Mesenchymal stem cell (in vitro differentiated cells and primary cell): ENCODE results near the gene TNS2.

Experiments used
- DNase-seq: peaks from one replicate; pipeline ENCODE4 v3.0.0-alpha.2; 2013
- H2AFZ ChIP-seq: one replicate; pipeline ENCODE4 v1.6.1; 2013; ENCODE audit warnings: low read depth, mild to moderate bottlenecking, control low read depth, inconsistent platforms, low read length, moderate library complexity
- H2AK5ac ChIP-seq: 2 replicates; pipeline ENCODE4 v1.6.1; 2013; ENCODE audit warnings: low read length, moderate library complexity, mild to moderate bottlenecking, inconsistent platforms; ENCODE audit not compliant: severe bottlenecking
- H2BK120ac ChIP-seq: one replicate; pipeline ENCODE4 v1.6.1; 2013; ENCODE audit warnings: low read depth, mild to moderate bottlenecking, inconsistent platforms, low read length, moderate library complexity
- H2BK12ac ChIP-seq, 2 experiments: one replicate each; pipeline ENCODE4 v1.6.1; 2013; ENCODE audit warnings: inconsistent platforms in 2 of 2, low read length in 2 of 2, mild to moderate bottlenecking in 2 of 2, moderate library complexity in 2 of 2, control low read depth in 1 of 2
- H2BK15ac ChIP-seq: one replicate; pipeline ENCODE4 v1.6.1; 2013; ENCODE audit warnings: mild to moderate bottlenecking, low read depth, inconsistent platforms; ENCODE audit not compliant: poor library complexity, severe bottlenecking
- H2BK5ac ChIP-seq: 2 replicates; pipeline ENCODE4 v1.6.1; 2013; ENCODE audit warnings: low read depth, mild to moderate bottlenecking, low read length, control low read depth, inconsistent platforms; ENCODE audit not compliant: poor library complexity, severe bottlenecking
- H3K14ac ChIP-seq, 2 experiments: one replicate each; pipeline ENCODE4 v1.6.1; 2013; ENCODE audit warnings: inconsistent platforms in 2 of 2, low read length in 2 of 2, control low read depth in 1 of 2, mild to moderate bottlenecking in 1 of 2, moderate library complexity in 1 of 2
- H3K18ac ChIP-seq, 2 experiments: one replicate each; pipeline ENCODE4 v1.6.1; 2013; ENCODE audit warnings: inconsistent platforms in 2 of 2, low read length in 2 of 2, control low read depth in 1 of 2, low read depth in 1 of 2, mild to moderate bottlenecking in 1 of 2
- H3K23ac ChIP-seq, 2 experiments: one replicate each; pipeline ENCODE4 v1.6.1; 2013; ENCODE audit warnings: inconsistent platforms in 2 of 2, low read length in 2 of 2, mild to moderate bottlenecking in 2 of 2, moderate library complexity in 2 of 2, control low read depth in 1 of 2
- H3K27ac ChIP-seq: 2 replicates; pipeline ENCODE4 v1.5.1; 2013; ENCODE audit warnings: mild to moderate bottlenecking, moderate library complexity, low read length, control low read depth, inconsistent platforms; ENCODE audit not compliant: poor library complexity, severe bottlenecking
- H3K27me3 ChIP-seq, 2 experiments: 2 replicates each; pipeline versions ENCODE4 v1.6.1 to v1.7.0; 2013; ENCODE audit warnings: low read length in 2 of 2, mild to moderate bottlenecking in 2 of 2, moderate library complexity in 2 of 2, control low read depth in 1 of 2, inconsistent platforms in 1 of 2; ENCODE audit not compliant: control insufficient read depth in 1 of 2, insufficient read depth in 1 of 2
- H3K36me3 ChIP-seq, 2 experiments: 2 replicates each; pipeline versions ENCODE4 v1.6.1 to v1.7.0; 2013; ENCODE audit warnings: low read length in 2 of 2, control low read depth in 1 of 2, inconsistent platforms in 1 of 2, low read depth in 1 of 2, mild to moderate bottlenecking in 1 of 2; ENCODE audit not compliant: insufficient read depth in 2 of 2, control insufficient read depth in 1 of 2
- H3K4ac ChIP-seq, 2 experiments: one replicate each; pipeline ENCODE4 v1.6.1; 2013; ENCODE audit warnings: inconsistent platforms in 2 of 2, low read length in 2 of 2, mild to moderate bottlenecking in 2 of 2, moderate library complexity in 2 of 2, control low read depth in 1 of 2, low read depth in 1 of 2
- H3K4me1 ChIP-seq: 2 replicates; pipeline ENCODE4 v1.6.1; 2013; ENCODE audit warnings: low read depth, low read length, control low read depth; ENCODE audit not compliant: control insufficient read depth, insufficient read depth
- H3K4me2 ChIP-seq: 2 replicates; pipeline ENCODE4 v1.6.1; 2013; ENCODE audit warnings: low read length, mild to moderate bottlenecking, inconsistent platforms; ENCODE audit not compliant: poor library complexity, severe bottlenecking
- H3K4me3 ChIP-seq, 2 experiments: 2 replicates each; pipeline versions ENCODE4 v1.5.1 to v1.7.0; 2013; ENCODE audit warnings: low read length in 2 of 2, mild to moderate bottlenecking in 2 of 2, control low read depth in 1 of 2, low read depth in 1 of 2; ENCODE audit not compliant: insufficient read depth in 1 of 2
- H3K79me1 ChIP-seq: replicated peaks from 2 replicates; pipeline ENCODE4 v1.6.1; 2013; ENCODE audit warnings: mild to moderate bottlenecking, control low read depth, low read length, inconsistent platforms; ENCODE audit not compliant: poor library complexity, severe bottlenecking
- H3K9ac ChIP-seq: 2 replicates; pipeline ENCODE4 v1.7.0; 2013; ENCODE audit warnings: mild to moderate bottlenecking, low read length, moderate library complexity
- H3K9me3 ChIP-seq: 2 replicates; pipeline ENCODE4 v1.7.0; 2013; ENCODE audit warnings: mild to moderate bottlenecking, low read length; ENCODE audit not compliant: control insufficient read depth
- H4K8ac ChIP-seq: one replicate; pipeline ENCODE4 v1.6.1; 2013; ENCODE audit warnings: inconsistent platforms, mild to moderate bottlenecking, low read length, moderate library complexity
- H4K91ac ChIP-seq: one replicate; pipeline ENCODE4 v1.6.1; 2013; ENCODE audit warnings: mild to moderate bottlenecking, low read length, inconsistent platforms
- WGBS: methylation state at CpG from one replicate; pipeline ENCODE4 v1.1.7; 2013; ENCODE audit warnings: mixed read lengths; 5-methylcytosine and 5-hydroxymethylcytosine counted together

Gene TNS2

GRCh38 chr12:53073881-53074280, 24.0 kb downstream of the TNS2 start:
- Histone ChIP-seq H3K14ac (no peak overlapping the region), H3K9ac (peak overlapping the region; percentile 56), H2BK12ac (no peak overlapping the region), H3K23ac (no peak overlapping the region), H4K91ac (no peak overlapping the region), H3K36me3 (peaks cover 47 to 54% of the 10 kb centered on the region in 2 experiments), H3K27me3 (no peaks in the 10 kb centered on the region), H2AFZ (no peak overlapping the region), H3K79me1 (peaks cover 37% of the 10 kb centered on the region), H4K8ac (no peak overlapping the region), H3K4ac (no peak overlapping the region), H3K27ac (no peak overlapping the region), H2BK15ac (no peak overlapping the region), H3K4me1 (peaks cover 15% of the 10 kb centered on the region), H2BK5ac (no peak overlapping the region), H3K18ac (no peak overlapping the region), H3K4me3 (peak overlapping the region in 1 of 2 experiments; percentile 38), H3K9me3 (no peaks in the 10 kb centered on the region), H2AK5ac (no peak overlapping the region), H3K4me2 (no peak overlapping the region), H2BK120ac (no peak overlapping the region)
- WGBS: 95% methylated on average over 6 of the region's 6 CpGs
- no peak for DNase-seq

DNA sequence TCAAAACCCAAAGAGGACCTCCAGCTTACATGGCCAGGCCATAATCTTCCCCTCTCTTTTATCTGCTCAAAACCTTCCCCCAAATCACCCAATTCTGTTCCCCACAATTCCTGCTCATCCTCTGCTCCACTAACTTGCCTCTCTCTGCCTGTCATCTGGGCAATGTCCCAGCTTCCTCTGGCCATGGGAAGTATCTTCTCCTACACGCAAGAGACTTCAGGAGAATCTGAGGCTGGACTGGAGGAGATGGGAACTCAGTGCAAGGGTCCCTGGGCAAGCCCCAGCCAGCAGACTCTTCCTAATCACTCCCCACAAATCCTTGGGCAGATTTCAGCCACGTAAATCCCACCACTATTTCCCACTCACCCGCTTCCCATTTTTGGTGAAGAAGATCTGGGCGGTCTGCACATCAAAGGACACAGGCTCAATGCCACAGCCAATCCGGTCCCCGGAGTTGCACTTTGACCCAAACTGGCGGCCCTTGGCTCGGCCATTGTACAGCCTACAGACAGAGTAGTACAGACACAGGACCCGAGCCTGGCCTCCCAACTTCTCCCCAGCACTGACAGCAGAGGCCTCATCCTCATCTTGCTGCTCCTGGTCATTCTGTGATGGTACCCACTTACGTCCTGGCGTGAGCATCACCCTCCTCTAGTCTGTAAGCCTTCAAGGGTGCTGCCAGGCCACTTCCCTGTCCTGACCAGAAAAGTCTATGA, 24.6 kb downstream of the TNS2 start:
- no peak overlapping the region for H3K27ac ChIP-seq
- H2AK5ac ChIP-seq: no peak overlapping the region
- no peak overlapping the region for H4K91ac ChIP-seq
- H3K9me3 ChIP-seq: no peaks in the 10 kb centered on the region
- 98% methylated on average over 11 of the region's 11 CpGs for WGBS
- H3K79me1 ChIP-seq: peaks cover 37% of the 10 kb centered on the region
- no peak overlapping the region for H3K4me2 ChIP-seq
- H3K36me3 ChIP-seq: peaks cover 47 to 50% of the 10 kb centered on the region in 2 experiments
- no peak overlapping the region for H3K4ac ChIP-seq
- no peak overlapping the region for H2AFZ ChIP-seq
- peak overlapping the region in 1 of 2 experiments; percentile 38 for H3K4me3 ChIP-seq
- peaks cover 15% of the 10 kb centered on the region for H3K4me1 ChIP-seq
- no peak overlapping the region for H4K8ac ChIP-seq
- no peak overlapping the region for H2BK120ac ChIP-seq
- H2BK5ac ChIP-seq: no peak overlapping the region
- H2BK12ac ChIP-seq: no peak overlapping the region
- H3K18ac ChIP-seq: no peak overlapping the region
- H3K9ac ChIP-seq: peak overlapping the region; percentile 56
- H2BK15ac ChIP-seq: no peak overlapping the region
- DNase-seq: no peak
- H3K23ac ChIP-seq: no peak overlapping the region
- H3K27me3 ChIP-seq: no peaks in the 10 kb centered on the region
- no peak overlapping the region for H3K14ac ChIP-seq

- Histone ChIP-seq H3K14ac (no peak overlapping the region), H3K36me3 (peaks cover 45 to 47% of the 10 kb centered on the region in 2 experiments), H2BK15ac (no peak overlapping the region), H3K79me1 (peaks cover 37% of the 10 kb centered on the region), H3K27ac (no peak overlapping the region), H3K9ac (no peak overlapping the region), H2AFZ (no peak overlapping the region), H3K27me3 (no peaks in the 10 kb centered on the region), H3K4me1 (peaks cover 15% of the 10 kb centered on the region), H3K9me3 (no peaks in the 10 kb centered on the region), H2BK12ac (no peak overlapping the region), H2BK5ac (no peak overlapping the region), H3K4me2 (no peak overlapping the region), H3K4me3 (no peak overlapping the region), H4K8ac (no peak overlapping the region), H3K4ac (no peak overlapping the region), H3K18ac (no peak overlapping the region), H2BK120ac (no peak overlapping the region), H4K91ac (no peak overlapping the region), H2AK5ac (no peak overlapping the region), H3K23ac (no peak overlapping the region)
- WGBS: 96% methylated on average over 3 of the region's 3 CpGs
- no peak for DNase-seq
Observed at GRCh38 chr12:53074999-53075370, 25.1 kb downstream of the TNS2 start.

DNA sequence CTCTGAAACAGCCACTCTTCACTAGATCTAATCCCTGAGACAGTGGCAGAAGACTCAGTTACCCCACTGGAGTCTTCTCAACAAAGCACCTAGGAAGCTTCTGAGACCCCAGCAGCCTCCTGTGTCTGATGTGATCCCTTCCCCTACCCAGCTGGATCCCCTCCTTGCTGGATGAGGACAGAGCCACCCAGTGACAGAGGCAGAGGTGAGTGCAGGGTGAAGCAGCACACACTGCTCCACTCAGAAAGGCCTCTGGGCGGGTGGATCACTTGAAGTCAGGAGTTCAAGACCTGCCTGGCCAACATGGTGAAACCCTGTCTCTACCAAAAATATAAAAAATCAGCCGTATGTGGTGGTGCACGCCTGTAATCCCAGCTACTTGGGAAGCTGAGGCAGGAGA, 26.6 kb downstream of the TNS2 start:
- H4K91ac ChIP-seq: no peak overlapping the region
- H3K14ac ChIP-seq: no peak overlapping the region
- H3K4me1 ChIP-seq: peaks cover 9% of the 10 kb centered on the region
- no peak overlapping the region for H3K23ac ChIP-seq
- H3K4ac ChIP-seq: no peak overlapping the region
- H3K4me2 ChIP-seq: no peak overlapping the region
- H3K9me3 ChIP-seq: no peaks in the 10 kb centered on the region
- no peak overlapping the region for H3K4me3 ChIP-seq
- no peak overlapping the region for H3K18ac ChIP-seq
- peaks cover 33% of the 10 kb centered on the region for H3K79me1 ChIP-seq
- H3K36me3 ChIP-seq: peaks cover 39 to 40% of the 10 kb centered on the region in 2 experiments
- no peak overlapping the region for H2BK12ac ChIP-seq
- WGBS: 98% methylated on average over 3 of the region's 3 CpGs
- H2BK5ac ChIP-seq: no peak overlapping the region
- no peak overlapping the region for H2AK5ac ChIP-seq
- no peak overlapping the region for H3K27ac ChIP-seq
- no peak overlapping the region for H2AFZ ChIP-seq
- H2BK15ac ChIP-seq: no peak overlapping the region
- H4K8ac ChIP-seq: no peak overlapping the region
- H2BK120ac ChIP-seq: no peak overlapping the region
- no peak for DNase-seq
- no peaks in the 10 kb centered on the region for H3K27me3 ChIP-seq
- no peak overlapping the region for H3K9ac ChIP-seq
